Measurements from ENCODE around the gene UPK3A. TPM values are rescaled to one million over a fixed set of nuclear protein-coding genes. Genes with fewer than 3 reads are reported as not detected.

UPK3A gene
- total and polyA plus RNA-seq, 2 of the 8 experiments (the other 6 are each of a cell fraction or from before 2014, with no cell fraction given) = 0.35 to 1.7 TPM

GRCh38 chr22:45262931-45263462 is 21.8 kb upstream of the UPK3A start:
- H3K23ac ChIP-seq (ENCODE audit: insufficient read length) = no peak overlapping the region
- no peak for FAIRE-seq
- H3K9me3 ChIP-seq (ENCODE audit: insufficient read depth in 2 of 2, low read depth in 1 of 2, low read length in 1 of 2) = 0 out of 4 replicates have a peak, but pooled peaks cover 0 to under 1% of the 10 kb centered on the region in 2 experiments
- H3K79me1 ChIP-seq (ENCODE audit: low read depth, low read length) = no peaks in the 10 kb centered on the region
- no peak overlapping the region for H3K56ac ChIP-seq (replicated peaks; ENCODE audit: insufficient read length, low read depth, low read length)
- H3K14ac ChIP-seq (ENCODE audit: insufficient read length) = no peak overlapping the region
- H3K79me2 ChIP-seq (ENCODE audit: control insufficient read depth in 1 of 2, insufficient read depth in 2 of 2, low read length in 2 of 2) = no peaks in the 10 kb centered on the region
- H2BK120ac ChIP-seq (replicated peaks; ENCODE audit: low read depth, low read length) = no peak overlapping the region
- no peak overlapping the region for H2BK15ac ChIP-seq (ENCODE audit: low read length)
- ChIA-PET POLR2A (ENCODE audit: partially characterized antibody) (interaction anchor here (1.2 kb wide), 1 partner anchor 17 kb away, joined by 5 read pairs; no protein-coding TSS in a partner anchor), CTCF (ENCODE audit: partially characterized antibody) (interaction anchor here (0.6 to 2.8 kb wide), 15 partner anchors 9 to 291 kb away, joined by 3 to 10 read pairs (median 3); no protein-coding TSS in a partner anchor)
- H4K91ac ChIP-seq (replicated peaks; ENCODE audit: insufficient read length, low read length) = no peak overlapping the region
- H3K18ac ChIP-seq (ENCODE audit: extremely low read depth, low read length) = no peak overlapping the region
- no peak overlapping the region for H3K9ac ChIP-seq (replicated peaks in 1 of 4; ENCODE audit: extremely low read depth in 1 of 4, low read depth in 3 of 4, low read length in 3 of 4)
- no peak overlapping the region for H3K4ac ChIP-seq (replicated peaks; ENCODE audit: insufficient read length, low read depth, low read length)
- peaks cover 0 to 12% (median 7%) of the 10 kb centered on the region in 4 experiments; a peak in 4 of 7 replicates for H3K27me3 ChIP-seq (replicated peaks in 1 of 4; ENCODE audit: control insufficient read depth in 3 of 4, extremely low read depth in 1 of 4, insufficient read depth in 3 of 4, low read length in 3 of 4)
- no peak overlapping the region for H4K5ac ChIP-seq (ENCODE audit: insufficient read length, low read depth, low read length)
- no peak overlapping the region for H2BK5ac ChIP-seq (ENCODE audit: low read depth, low read length)
- no peaks in the 10 kb centered on the region for H4K20me1 ChIP-seq (replicated peaks in 1 of 2; ENCODE audit: control insufficient read depth in 1 of 2, insufficient read depth in 2 of 2, low read length in 2 of 2)
- no peak overlapping the region for H4K8ac ChIP-seq (ENCODE audit: extremely low read depth, insufficient read depth, low read length)
- no peak overlapping the region for H2AFZ ChIP-seq (ENCODE audit: low read length)
- no peak overlapping the region for H2BK20ac ChIP-seq (ENCODE audit: low read length)
- no peaks in the 10 kb centered on the region for H3K36me3 ChIP-seq (ENCODE audit: control insufficient read depth in 2 of 4, insufficient read depth in 4 of 4, low read length in 3 of 4)
- H3K4me1 ChIP-seq (replicated peaks in 1 of 4; ENCODE audit: control insufficient read depth in 3 of 4, insufficient read depth in 4 of 4, low read length in 3 of 4) = peaks cover 0 to 4% (median under 1%) of the 10 kb centered on the region in 4 experiments; a peak in 2 of 7 replicates
- H3K23me2 ChIP-seq (ENCODE audit: low read depth, low read length) = peaks cover 2% of the 10 kb centered on the region; the same call in 1 of the 2 replicates
- 89% methylated on average over 14 of the region's 14 CpGs; no CpG with 5 or more reads in 1 of the 2 experiments for WGBS, 2 experiments (ENCODE audit: extremely low coverage in 1 of 2, insufficient coverage in 1 of 2, insufficient read length in 1 of 2, insufficient replicate concordance in 2 of 2, low coverage in 1 of 2, low lambda C conversion rate in 2 of 2, missing lambda C conversion rate in 1 of 2)
- H2BK12ac ChIP-seq (ENCODE audit: low read depth, low read length) = no peak overlapping the region
- no peak overlapping the region for H3K27ac ChIP-seq (ENCODE audit: low read depth, low read length)
- H2AK5ac ChIP-seq (ENCODE audit: low read depth, low read length) = no peak overlapping the region; the same call in 1 of the 2 replicates
- no peak for DNase-seq (ENCODE audit: low read depth in 1 of 2, low spot score in 2 of 2)
- H3K4me2 ChIP-seq (ENCODE audit: insufficient read depth in 1 of 2, low read depth in 2 of 2, low read length in 2 of 2) = no peak overlapping the region
- H3K4me3 ChIP-seq (ENCODE audit: extremely low read depth in 1 of 4, insufficient read depth in 2 of 4, low read depth in 3 of 4, low read length in 4 of 4) = no peak overlapping the region
- TF ChIP-seq CHD2 (IDR thresholded peaks at IDR 0.05; ENCODE audit: low read length) (no peak), RBBP5 (IDR thresholded peaks at IDR 0.05; ENCODE audit: borderline replicate concordance, low read depth, low read length) (no peak), KDM1A (IDR thresholded peaks at IDR 0.05; ENCODE audit: borderline replicate concordance, low read length) (no peak), EGR1 (IDR thresholded peaks at IDR 0.05; ENCODE audit: borderline replicate concordance, low read depth, low read length) (no peak), BCL11A (IDR thresholded peaks at IDR 0.05; ENCODE audit: low read depth in 2 of 2, low read length in 2 of 2) (no peak), CTBP2 (IDR thresholded peaks at IDR 0.05; ENCODE audit: borderline replicate concordance, insufficient read depth, insufficient read length, low read length) (no peak), NRF1 (IDR thresholded peaks at IDR 0.05; ENCODE audit: low read depth, low read length) (no peak), ASH2L (IDR thresholded peaks at IDR 0.05; ENCODE audit: low read length) (no peak), SIX5 (IDR thresholded peaks at IDR 0.05; ENCODE audit: low read depth, low read length) (no peak), EP300 (IDR thresholded peaks at IDR 0.05; ENCODE audit: borderline replicate concordance in 1 of 2, low read depth in 2 of 2, low read length in 2 of 2) (no peak), HDAC2 (IDR thresholded peaks at IDR 0.05; ENCODE audit: borderline replicate concordance in 1 of 2, low read depth in 2 of 2, low read length in 2 of 2) (no peak), PHF8 (conservative IDR thresholded peaks at IDR 0.05; ENCODE audit: low read depth, low read length) (no peak), SP2 (IDR thresholded peaks at IDR 0.05; ENCODE audit: low read length) (no peak), POLR2A (IDR thresholded peaks at IDR 0.05; ENCODE audit: control extremely low read depth in 1 of 2, low read depth in 2 of 2, low read length in 2 of 2) (no peak)
